ENCODE data around the gene TAF1.
"Not testable (repeated sequence)": the region's sequence is repeated elsewhere in the genome, so short reads cannot be mapped to it uniquely, and the experiment has no call there.

The TAF1 gene

GRCh38 chrX:71496476-71496875 is 130.3 kb downstream of the TAF1 start:
- H3K9ac ChIP-seq (ENCODE audit: low read depth, low read length, poor library complexity, severe bottlenecking), result no peak overlapping the region
- no peaks in the 10 kb centered on the region for H3K79me2 ChIP-seq (ENCODE audit: insufficient read depth, low read length)
- no peaks in the 10 kb centered on the region for H3K36me3 ChIP-seq (ENCODE audit: insufficient read depth, low read length)
- no peak for TF ChIP-seq CTCF (conservative IDR thresholded peaks at IDR 0.05; ENCODE audit: low read length)
- no peak for TF ChIP-seq EZH2phosphoT487 (IDR thresholded peaks at IDR 0.05; ENCODE audit: borderline replicate concordance)
- no peaks in the 10 kb centered on the region for H3F3A ChIP-seq (ENCODE audit: low read depth)
- no peaks in the 10 kb centered on the region for H4K20me1 ChIP-seq (ENCODE audit: insufficient read depth, low read length, poor library complexity, severe bottlenecking)
- H3K9me2 ChIP-seq (replicated peaks; ENCODE audit: low read depth, low read length), result no peaks in the 10 kb centered on the region
- H3K4me1 ChIP-seq (ENCODE audit: insufficient read depth, low read length, poor library complexity, severe bottlenecking), result no peaks in the 10 kb centered on the region
- H3K4me3 ChIP-seq (ENCODE audit: low read length, poor library complexity, severe bottlenecking), result no peak overlapping the region
- no peak overlapping the region for H3K4me2 ChIP-seq (ENCODE audit: low read depth, low read length, poor library complexity, severe bottlenecking)
- H3K9me3 ChIP-seq (ENCODE audit: insufficient read depth, low read depth, low read length), result no peaks in the 10 kb centered on the region
- H2AFZ ChIP-seq (ENCODE audit: low read length), result no peak overlapping the region
- no peaks in the 10 kb centered on the region for H3K27me3 ChIP-seq (ENCODE audit: insufficient read depth, low read length, poor library complexity, severe bottlenecking)

- H3K4me1 ChIP-seq (ENCODE audit: insufficient read depth, low read length, poor library complexity, severe bottlenecking); H3F3A ChIP-seq (ENCODE audit: low read depth); H3K36me3 ChIP-seq (ENCODE audit: insufficient read depth, low read length); H3K4me2 ChIP-seq (ENCODE audit: low read depth, low read length, poor library complexity, severe bottlenecking); H3K27me3 ChIP-seq (ENCODE audit: insufficient read depth, low read length, poor library complexity, severe bottlenecking); H3K9me2 ChIP-seq (replicated peaks; ENCODE audit: low read depth, low read length); H3K4me3 ChIP-seq (ENCODE audit: low read length, poor library complexity, severe bottlenecking); H3K79me2 ChIP-seq (ENCODE audit: insufficient read depth, low read length); H3K9ac ChIP-seq (ENCODE audit: low read depth, low read length, poor library complexity, severe bottlenecking); H3K9me3 ChIP-seq (ENCODE audit: insufficient read depth, low read depth, low read length); H4K20me1 ChIP-seq (ENCODE audit: insufficient read depth, low read length, poor library complexity, severe bottlenecking); H2AFZ ChIP-seq (ENCODE audit: low read length): not testable (repeated sequence)
These were observed 135.9 kb downstream of the TAF1 start for GRCh38 chrX:71502080-71502479.

- no peak for TF ChIP-seq CTCF (conservative IDR thresholded peaks at IDR 0.05; ENCODE audit: low read length)
- TF ChIP-seq EZH2phosphoT487 (IDR thresholded peaks at IDR 0.05; ENCODE audit: borderline replicate concordance), result no peak
- no peaks in the 10 kb centered on the region for H3K36me3 ChIP-seq (ENCODE audit: insufficient read depth, low read length)
- no peaks in the 10 kb centered on the region for H3K9me3 ChIP-seq (ENCODE audit: insufficient read depth, low read depth, low read length)
- no peaks in the 10 kb centered on the region for H3K9me2 ChIP-seq (replicated peaks; ENCODE audit: low read depth, low read length)
- H2AFZ ChIP-seq (ENCODE audit: low read length), result no peak overlapping the region
- no peaks in the 10 kb centered on the region for H3K4me1 ChIP-seq (ENCODE audit: insufficient read depth, low read length, poor library complexity, severe bottlenecking)
- no peak overlapping the region for H3K9ac ChIP-seq (ENCODE audit: low read depth, low read length, poor library complexity, severe bottlenecking)
- no peaks in the 10 kb centered on the region for H4K20me1 ChIP-seq (ENCODE audit: insufficient read depth, low read length, poor library complexity, severe bottlenecking)
- no peaks in the 10 kb centered on the region for H3K27me3 ChIP-seq (ENCODE audit: insufficient read depth, low read length, poor library complexity, severe bottlenecking)
- H3K4me3 ChIP-seq (ENCODE audit: low read length, poor library complexity, severe bottlenecking), result no peak overlapping the region
- H3F3A ChIP-seq (ENCODE audit: low read depth), result no peaks in the 10 kb centered on the region
- no peaks in the 10 kb centered on the region for H3K79me2 ChIP-seq (ENCODE audit: insufficient read depth, low read length)
- no peak overlapping the region for H3K4me2 ChIP-seq (ENCODE audit: low read depth, low read length, poor library complexity, severe bottlenecking)
These were observed 138.2 kb downstream of the TAF1 start for GRCh38 chrX:71504346-71504745.

GRCh38 chrX:71509289-71509688 is 143.1 kb downstream of the TAF1 start:
- Histone ChIP-seq H3K79me2 (ENCODE audit: insufficient read depth, low read length) (no peaks in the 10 kb centered on the region), H3K9ac (ENCODE audit: low read depth, low read length, poor library complexity, severe bottlenecking) (no peak overlapping the region), H2AFZ (ENCODE audit: low read length) (no peak overlapping the region), H3K9me3 (ENCODE audit: insufficient read depth, low read depth, low read length) (no peaks in the 10 kb centered on the region), H3K36me3 (ENCODE audit: insufficient read depth, low read length) (no peaks in the 10 kb centered on the region), H3K9me2 (replicated peaks; ENCODE audit: low read depth, low read length) (no peaks in the 10 kb centered on the region), H3K4me3 (ENCODE audit: low read length, poor library complexity, severe bottlenecking) (no peak overlapping the region), H3K4me1 (ENCODE audit: insufficient read depth, low read length, poor library complexity, severe bottlenecking) (no peaks in the 10 kb centered on the region), H3F3A (ENCODE audit: low read depth) (no peaks in the 10 kb centered on the region), H3K4me2 (ENCODE audit: low read depth, low read length, poor library complexity, severe bottlenecking) (no peak overlapping the region), H3K27me3 (ENCODE audit: insufficient read depth, low read length, poor library complexity, severe bottlenecking) (no peaks in the 10 kb centered on the region), H4K20me1 (ENCODE audit: insufficient read depth, low read length, poor library complexity, severe bottlenecking) (no peaks in the 10 kb centered on the region)
- TF ChIP-seq EZH2phosphoT487 (IDR thresholded peaks at IDR 0.05; ENCODE audit: borderline replicate concordance) (no peak), CTCF (conservative IDR thresholded peaks at IDR 0.05; ENCODE audit: low read length) (no peak)

All from Loucy (cell line).